Tibial nerve (tissue), 4 donors: Measurements from ENCODE around the gene MAGI1. TPM values are rescaled to one million over a fixed set of nuclear protein-coding genes. Genes with fewer than 3 reads are reported as not detected.

ENCODE experiments used
- DNase-seq, 2 donors: peaks; one replicate each; pipeline ENCODE4 v3.0.0-alpha.2; 2019; ENCODE audit warnings: low spot score in 2 of 2
- H3K27ac ChIP-seq, 4 donors: fragments of 200-600 bp; sonication (generic) in 3 of 4; one replicate each; pipeline ENCODE4 v1.5.1; 2017 to 2019; ENCODE audit warnings: mild to moderate bottlenecking in 1 of 4
- H3K27me3 ChIP-seq, 2 donors: fragments of 200-600 bp; sonication (generic) in 1 of 2; one replicate each; pipeline versions ENCODE4 v1.5.1 to v1.6.0; 2017 to 2019
- H3K36me3 ChIP-seq, 3 donors: fragments of 200-600 bp; sonication (generic); one replicate each; pipeline ENCODE4 v1.5.1; 2018 to 2019
- H3K4me1 ChIP-seq, 4 donors: fragments of 200-600 bp; sonication (generic) in 3 of 4; one replicate each; pipeline ENCODE4 v1.5.1; 2017 to 2019
- H3K4me3 ChIP-seq, 4 donors: fragments of 200-600 bp; sonication (generic) in 3 of 4; one replicate each; pipeline ENCODE4 v1.5.1; 2017 to 2019; ENCODE audit warnings: mild to moderate bottlenecking in 1 of 4, moderate library complexity in 1 of 4
- H3K9me3 ChIP-seq, 4 donors: fragments of 200-600 bp; sonication (generic) in 3 of 4; one replicate each; pipeline ENCODE4 v1.5.1; 2017 to 2019
- EP300 ChIP-seq, 2 donors: sonication (generic); formaldehyde crosslinking; IDR thresholded peaks; one replicate each; pipeline ENCODE4 v1.6.1; 2017; ENCODE audit warnings: antibody characterized with exemption in 2 of 2, mild to moderate bottlenecking in 1 of 2
- POLR2A ChIP-seq, 2 donors: fragments of 450-650 bp; IDR thresholded peaks; one replicate each; pipeline ENCODE4 v1.6.1; 2017; ENCODE audit warnings: antibody characterized with exemption in 2 of 2, mild to moderate bottlenecking in 2 of 2, moderate library complexity in 2 of 2
- WGBS, 2 donors: methylation state at CpG; one replicate each; pipeline ENCODE4 v1.1.5; 2018; 5-methylcytosine and 5-hydroxymethylcytosine counted together
- total RNA-seq, 4 donors: library from RNA; depleted of rRNA; stranded (reverse); fragments of >200 nt; gene quantifications; one replicate each; pipeline ENCODE4 v1.1.0, GENCODE V29; 2016
- TF ChIP-seq, protein P1 (sequence below), 5 experiments: fragments of 200-600 bp in 3 of 5; fragments of 450-650 bp in 2 of 5; sonication (generic) in 3 of 5; IDR thresholded peaks; one replicate each; pipeline ENCODE4 v1.5.1; 2016 to 2019; ENCODE audit warnings: antibody characterized with exemption in 5 of 5, mild to moderate bottlenecking in 3 of 5, moderate library complexity in 2 of 5

Gene MAGI1
- 10 to 100 TPM; 30.6 to 52.8 (median 36.1) TPM for total RNA-seq

DNA sequence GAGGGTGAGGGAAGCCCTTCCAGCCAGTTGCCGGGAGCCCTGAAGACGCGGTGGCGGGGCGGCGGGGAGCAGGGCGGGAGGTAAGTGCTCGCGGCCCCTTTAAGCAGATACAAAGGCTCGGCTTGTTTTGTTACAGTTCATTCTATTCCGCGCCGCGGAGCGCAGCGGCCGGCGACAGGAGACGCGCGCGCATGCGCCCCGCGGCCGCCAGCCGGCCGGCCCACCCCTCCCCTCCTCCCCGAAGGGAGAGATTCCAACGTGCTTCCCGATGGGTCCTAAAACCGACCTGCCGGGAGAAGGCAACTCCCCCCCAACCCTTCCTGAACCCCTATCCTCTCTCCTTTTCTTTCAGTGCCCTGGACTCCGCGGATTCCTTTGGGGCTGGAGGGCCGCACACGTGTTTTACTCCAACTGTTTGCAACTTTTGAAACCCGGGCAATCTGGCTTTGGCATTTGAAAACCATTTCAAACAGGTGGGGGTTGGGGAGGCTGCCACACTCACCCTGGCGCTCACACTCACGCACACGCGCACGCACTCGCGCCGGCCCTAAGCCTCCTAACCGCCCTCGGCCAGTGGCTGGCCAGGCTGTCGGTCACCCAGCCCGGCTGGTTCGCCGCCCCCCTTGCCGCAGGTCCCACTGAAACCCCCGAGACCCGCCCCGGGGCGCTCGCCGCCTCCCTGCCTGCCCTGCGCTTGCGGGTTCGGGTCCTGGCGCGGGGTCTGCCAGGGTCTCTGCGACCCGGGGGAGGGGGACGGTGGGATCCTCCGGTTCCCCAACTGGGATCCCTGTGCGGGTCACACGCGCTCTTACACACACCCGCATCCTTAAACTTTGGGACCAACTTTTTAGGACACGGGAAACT, at the start of gene MAGI1:
MAGI1 (minus strand) TSS at position 193 of the 864 bp plus-strand sequence. CDS start 610 bp downstream, outside the sequence.
- 1 to 2% methylated on average over 61 to 68 of the region's 73 CpGs for WGBS, 2 donors
- Histone ChIP-seq H3K36me3 (no peaks in the 10 kb centered on the region), H3K4me3 (peak within 1 kb of the TSS; percentile 70 to 82 (median 73)), H3K9me3 (no peaks in the 10 kb centered on the region), H3K4me1 (peaks cover 0 to 29% (median 4%) of the 10 kb centered on the region in 4 donors), H3K27ac (peak within 1 kb of the TSS; percentile 15 to 90 (median 82)), H3K27me3 (no peaks in the 10 kb centered on the region)
- TF ChIP-seq EP300 (IDR thresholded peaks at IDR 0.05) (peak in 1 of 2 donors; percentile 27), POLR2A (IDR thresholded peaks at IDR 0.05) (peak in 1 of 2 donors; percentile 47)
- TF ChIP-seq, protein P1, sequence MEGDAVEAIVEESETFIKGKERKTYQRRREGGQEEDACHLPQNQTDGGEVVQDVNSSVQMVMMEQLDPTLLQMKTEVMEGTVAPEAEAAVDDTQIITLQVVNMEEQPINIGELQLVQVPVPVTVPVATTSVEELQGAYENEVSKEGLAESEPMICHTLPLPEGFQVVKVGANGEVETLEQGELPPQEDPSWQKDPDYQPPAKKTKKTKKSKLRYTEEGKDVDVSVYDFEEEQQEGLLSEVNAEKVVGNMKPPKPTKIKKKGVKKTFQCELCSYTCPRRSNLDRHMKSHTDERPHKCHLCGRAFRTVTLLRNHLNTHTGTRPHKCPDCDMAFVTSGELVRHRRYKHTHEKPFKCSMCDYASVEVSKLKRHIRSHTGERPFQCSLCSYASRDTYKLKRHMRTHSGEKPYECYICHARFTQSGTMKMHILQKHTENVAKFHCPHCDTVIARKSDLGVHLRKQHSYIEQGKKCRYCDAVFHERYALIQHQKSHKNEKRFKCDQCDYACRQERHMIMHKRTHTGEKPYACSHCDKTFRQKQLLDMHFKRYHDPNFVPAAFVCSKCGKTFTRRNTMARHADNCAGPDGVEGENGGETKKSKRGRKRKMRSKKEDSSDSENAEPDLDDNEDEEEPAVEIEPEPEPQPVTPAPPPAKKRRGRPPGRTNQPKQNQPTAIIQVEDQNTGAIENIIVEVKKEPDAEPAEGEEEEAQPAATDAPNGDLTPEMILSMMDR (IDR thresholded peaks at IDR 0.05) = peak in 3 of 5 experiments; percentile 8 to 56 (median 30)
- peak; percentile 67 to 76 for DNase-seq

DNA sequence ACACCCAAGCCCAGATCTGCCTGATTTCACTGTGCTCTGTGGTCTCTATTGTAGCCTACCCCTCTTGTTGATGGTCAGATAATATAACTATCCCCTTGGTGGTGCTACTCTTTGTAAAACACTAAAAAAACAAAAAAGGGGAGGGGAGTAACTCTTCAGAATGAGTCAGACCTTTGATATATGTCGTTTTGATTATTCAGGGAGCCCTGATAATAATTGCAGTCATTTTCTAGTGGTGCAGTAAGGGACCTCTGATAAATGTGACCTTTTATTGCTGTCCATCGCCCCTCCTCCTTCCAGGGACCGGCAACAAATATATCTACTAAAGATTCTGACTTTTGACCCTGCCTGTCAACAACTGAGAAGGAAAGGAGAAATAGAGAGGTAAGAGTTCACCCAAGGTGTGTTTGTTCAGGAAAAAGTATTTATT, 45.1 kb upstream of the MAGI1 start:
- H3K4me1 ChIP-seq = no peaks in the 10 kb centered on the region
- TF ChIP-seq, protein P1 (IDR thresholded peaks at IDR 0.05) = no peak
- TF ChIP-seq EP300 (IDR thresholded peaks at IDR 0.05) (no peak), POLR2A (IDR thresholded peaks at IDR 0.05) (no peak)
- H3K27me3 ChIP-seq = no peaks in the 10 kb centered on the region
- WGBS, 2 donors = 42 to 44% methylated on average over 3 of the region's 3 CpGs
- H3K9me3 ChIP-seq = no peaks in the 10 kb centered on the region
- no peak for DNase-seq
- no peak overlapping the region for H3K4me3 ChIP-seq
- no peak overlapping the region for H3K27ac ChIP-seq
- H3K36me3 ChIP-seq = no peaks in the 10 kb centered on the region

DNA sequence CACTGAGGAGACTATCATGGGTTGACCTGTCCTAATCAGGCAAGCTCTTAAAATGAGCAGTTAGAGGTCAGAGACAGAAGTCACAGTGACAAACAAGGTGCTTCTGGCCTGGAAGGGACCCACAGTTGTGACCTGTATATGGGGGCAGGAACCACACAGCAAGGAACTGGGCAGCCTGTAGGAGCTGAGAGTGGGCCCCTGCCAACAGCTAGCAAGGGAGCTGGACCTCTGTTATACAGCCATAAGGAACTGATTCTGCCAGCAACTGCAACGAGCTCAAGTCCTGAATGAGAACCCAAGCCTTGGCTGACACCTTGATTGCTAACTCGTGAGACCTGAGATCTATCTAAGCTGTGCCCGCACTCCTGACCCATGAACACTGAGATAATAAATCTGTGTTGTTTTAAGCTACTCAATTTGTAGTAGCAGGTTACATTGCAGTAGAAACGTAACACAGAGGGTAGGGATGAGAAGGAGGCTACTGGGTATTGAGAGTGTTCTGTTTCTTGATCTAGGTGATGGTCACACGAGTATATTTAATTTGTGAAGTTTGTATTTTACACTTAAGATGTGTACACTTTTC, 44.5 kb upstream of the MAGI1 start:
- Histone ChIP-seq H3K4me3 (no peak overlapping the region), H3K27ac (no peak overlapping the region), H3K4me1 (no peaks in the 10 kb centered on the region), H3K36me3 (no peaks in the 10 kb centered on the region), H3K9me3 (no peaks in the 10 kb centered on the region), H3K27me3 (no peaks in the 10 kb centered on the region)
- no peak for DNase-seq
- 81 to 85% methylated on average over 5 of the region's 5 CpGs for WGBS, 2 donors
- no peak for TF ChIP-seq POLR2A (IDR thresholded peaks at IDR 0.05)
- TF ChIP-seq EP300 (IDR thresholded peaks at IDR 0.05) = no peak
- TF ChIP-seq, protein P1 (IDR thresholded peaks at IDR 0.05) = no peak

DNA sequence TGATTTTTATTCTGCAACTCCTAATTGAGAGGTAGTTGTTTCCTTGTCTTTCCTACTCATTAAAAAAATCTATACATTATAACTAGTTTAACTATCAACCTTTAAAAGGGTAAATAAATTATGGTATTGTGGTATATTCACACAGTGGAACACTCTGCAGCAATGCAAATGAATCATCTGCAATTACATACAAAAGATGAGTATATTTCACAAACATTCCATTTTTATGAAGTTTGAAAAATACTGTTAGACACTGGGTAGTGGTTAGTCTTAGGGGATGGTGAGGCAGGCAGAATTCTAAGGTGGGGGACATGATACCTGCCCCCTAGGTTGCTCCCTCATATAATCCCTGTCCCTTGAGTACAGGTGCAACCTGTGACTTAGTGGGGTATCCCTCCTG, 44.0 kb upstream of the MAGI1 start:
- H3K9me3 ChIP-seq = no peaks in the 10 kb centered on the region
- TF ChIP-seq EP300 (IDR thresholded peaks at IDR 0.05) = no peak
- TF ChIP-seq POLR2A (IDR thresholded peaks at IDR 0.05) = no peak
- TF ChIP-seq, protein P1 (IDR thresholded peaks at IDR 0.05) = no peak
- no peak overlapping the region for H3K27ac ChIP-seq
- no peak overlapping the region for H3K4me3 ChIP-seq
- no peaks in the 10 kb centered on the region for H3K27me3 ChIP-seq
- no peak for DNase-seq
- no peaks in the 10 kb centered on the region for H3K36me3 ChIP-seq
- no peaks in the 10 kb centered on the region for H3K4me1 ChIP-seq

DNA sequence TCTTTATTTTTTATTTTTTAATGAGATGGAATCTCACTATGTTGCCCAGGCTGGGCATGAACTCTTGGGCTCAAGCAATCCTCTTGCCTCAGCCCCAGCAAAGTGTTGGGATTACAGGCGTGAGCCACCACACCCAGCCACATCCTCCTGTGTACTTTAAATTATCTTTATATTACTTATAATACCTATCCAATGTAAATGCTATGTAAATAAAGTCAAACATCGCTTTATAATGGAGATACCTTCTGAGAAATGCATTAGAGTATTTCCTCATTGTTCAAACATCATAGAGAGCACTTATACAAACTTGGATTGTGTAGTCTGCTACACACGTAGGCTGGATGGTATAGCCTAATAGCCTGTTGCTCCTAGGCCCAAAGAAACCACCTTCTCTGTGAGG, 41.4 kb upstream of the MAGI1 start:
- no peaks in the 10 kb centered on the region for H3K27me3 ChIP-seq
- no peak for DNase-seq
- H3K9me3 ChIP-seq = no peaks in the 10 kb centered on the region
- H3K4me3 ChIP-seq = no peak overlapping the region
- TF ChIP-seq EP300 (IDR thresholded peaks at IDR 0.05) = no peak
- no peak for TF ChIP-seq POLR2A (IDR thresholded peaks at IDR 0.05)
- TF ChIP-seq, protein P1 (IDR thresholded peaks at IDR 0.05) = no peak
- 91 to 93% methylated on average over 3 of the region's 3 CpGs for WGBS, 2 donors
- H3K4me1 ChIP-seq = peaks cover 0 to 15% (median 0%) of the 10 kb centered on the region in 4 donors
- no peaks in the 10 kb centered on the region for H3K36me3 ChIP-seq
- no peak overlapping the region for H3K27ac ChIP-seq
